WI38 (cell line): ENCODE measurements around the gene ALK.

Source experiments
- H3K4me3 ChIP-seq: 2 replicates; pipeline ENCODE4 v1.5.1; 2011; ENCODE audit warnings: low read depth, mild to moderate bottlenecking, control low read depth, low read length
- CTCF ChIP-seq: IDR thresholded peaks from 2 replicates; pipeline ENCODE4 v1.5.1; 2012; ENCODE audit warnings: low read depth, mild to moderate bottlenecking, control low read depth, low read length

ALK gene

GRCh38 chr2:29589440-29590103 is 331.8 kb downstream of the ALK start:
- H3K4me3 ChIP-seq = no peak overlapping the region
- TF ChIP-seq CTCF = no peak

GRCh38 chr2:29587402-29588190 is 333.8 kb downstream of the ALK start:
- no peak for TF ChIP-seq CTCF
- H3K4me3 ChIP-seq = no peak overlapping the region

GRCh38 chr2:29586919-29587318 is 334.5 kb downstream of the ALK start:
- no peak for TF ChIP-seq CTCF

GRCh38 chr2:29583548-29584156 is 337.7 kb downstream of the ALK start:
- H3K4me3 ChIP-seq = no peak overlapping the region
- TF ChIP-seq CTCF = no peak

More at GRCh38 chr2:29586919-29587318, 334.5 kb downstream of the ALK start:
- no peak overlapping the region for H3K4me3 ChIP-seq

GRCh38 chr2:29583104-29583503 is 338.3 kb downstream of the ALK start:
- TF ChIP-seq CTCF = no peak

GRCh38 chr2:29582062-29582461 is 339.3 kb downstream of the ALK start:
- no peak for TF ChIP-seq CTCF
- H3K4me3 ChIP-seq = no peak overlapping the region

More at GRCh38 chr2:29583104-29583503, 338.3 kb downstream of the ALK start:
- no peak overlapping the region for H3K4me3 ChIP-seq

- no peak overlapping the region for H3K4me3 ChIP-seq
- TF ChIP-seq CTCF = no peak
Measured at GRCh38 chr2:29580223-29580622, 341.2 kb downstream of the ALK start.
